Dendritic cell treated with granulocyte-macrophage colony-stimulating factor and Interleukin-4, amounts not matched to agents 40 ng/mL and 50 ng/mL, for 4 days (primary cell): ENCODE measurements around the gene RPS25.
"Not testable (repeated sequence)": the region's sequence is repeated elsewhere in the genome, so short reads cannot be mapped to it uniquely, and the experiment has no call there.

Source experiments
- H3K27ac Mint-ChIP-seq: one replicate; pipeline ENCODE4 v1.8.0; 2022; ENCODE audit warnings: mild to moderate bottlenecking, mixed read lengths
- H3K27me3 Mint-ChIP-seq: one replicate; pipeline ENCODE4 v1.8.0; 2022; ENCODE audit warnings: mild to moderate bottlenecking, mixed read lengths
- H3K36me3 Mint-ChIP-seq: one replicate; pipeline ENCODE4 v1.8.0; 2022; ENCODE audit warnings: low read depth, mixed read lengths
- H3K4me1 Mint-ChIP-seq: one replicate; pipeline ENCODE4 v1.8.0; 2022; ENCODE audit warnings: low read depth, mixed read lengths
- H3K4me3 Mint-ChIP-seq: one replicate; pipeline ENCODE4 v1.8.0; 2022; ENCODE audit warnings: mild to moderate bottlenecking, moderate library complexity, mixed read lengths
- H3K9me3 Mint-ChIP-seq: one replicate; pipeline ENCODE4 v1.8.0; 2022; ENCODE audit warnings: mixed read lengths
- intact Hi-C: fragments of 100-400 bp; cut with micrococcal nuclease; formaldehyde crosslinking; loops from one replicate; pipeline ENCODE4 v1.15.0; 2022

Gene RPS25

GRCh38 chr11:119016216-119017009 is 1.7 kb downstream of the RPS25 start:
- Mint-ChIP-seq H3K27ac (peak overlapping the region; percentile 99), H3K4me1 (peaks cover 25% of the 10 kb centered on the region), H3K4me3 (no peak overlapping the region), H3K9me3 (no peaks in the 10 kb centered on the region), H3K36me3 (peaks cover 93% of the 10 kb centered on the region), H3K27me3 (no peaks in the 10 kb centered on the region)
- intact Hi-C loops: no loop called here

- Mint-ChIP-seq H3K36me3 (peaks cover 93% of the 10 kb centered on the region), H3K27me3 (no peaks in the 10 kb centered on the region), H3K4me3 (no peak overlapping the region), H3K27ac (no peak overlapping the region), H3K9me3 (no peaks in the 10 kb centered on the region), H3K4me1 (peaks cover 20% of the 10 kb centered on the region)
- intact Hi-C loops: no loop called here
Observed at GRCh38 chr11:119015054-119015611, 3.0 kb downstream of the RPS25 start.

DNA sequence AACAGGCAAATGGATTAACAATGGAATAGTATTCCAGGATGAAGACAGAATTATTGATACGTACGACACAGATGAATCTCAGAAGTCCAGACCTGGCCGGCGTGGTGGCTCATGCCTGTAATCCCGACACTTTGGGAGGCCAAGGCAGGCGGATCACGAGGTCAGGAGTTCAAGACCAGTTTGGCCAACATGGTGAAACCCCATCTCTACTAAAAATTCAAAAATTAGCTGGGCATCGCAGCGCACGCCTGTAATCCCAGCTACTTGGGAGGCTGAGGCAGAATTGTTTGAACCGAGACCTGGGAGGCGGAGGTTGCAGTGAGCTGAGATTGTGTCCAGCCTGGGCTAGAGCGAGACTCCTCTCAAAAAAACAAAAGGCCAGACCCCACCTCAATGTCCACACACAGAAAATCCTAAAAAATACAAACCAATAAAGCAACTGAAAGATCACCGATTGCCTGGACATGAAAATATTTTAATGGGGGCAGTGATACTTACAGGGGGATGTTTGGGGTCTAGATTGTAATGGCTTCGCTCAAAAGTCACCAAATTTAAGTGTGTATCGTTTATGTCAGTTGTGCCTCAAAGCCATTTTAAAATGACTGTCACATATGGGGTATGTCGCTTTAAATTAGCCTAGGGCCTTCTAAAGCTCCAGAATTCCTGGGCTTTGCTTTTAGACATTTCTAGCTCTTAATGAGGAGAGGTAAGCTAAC is 3.8 kb downstream of the RPS25 start:
- Mint-ChIP-seq H3K27ac (no peak overlapping the region), H3K27me3 (no peaks in the 10 kb centered on the region)

DNA sequence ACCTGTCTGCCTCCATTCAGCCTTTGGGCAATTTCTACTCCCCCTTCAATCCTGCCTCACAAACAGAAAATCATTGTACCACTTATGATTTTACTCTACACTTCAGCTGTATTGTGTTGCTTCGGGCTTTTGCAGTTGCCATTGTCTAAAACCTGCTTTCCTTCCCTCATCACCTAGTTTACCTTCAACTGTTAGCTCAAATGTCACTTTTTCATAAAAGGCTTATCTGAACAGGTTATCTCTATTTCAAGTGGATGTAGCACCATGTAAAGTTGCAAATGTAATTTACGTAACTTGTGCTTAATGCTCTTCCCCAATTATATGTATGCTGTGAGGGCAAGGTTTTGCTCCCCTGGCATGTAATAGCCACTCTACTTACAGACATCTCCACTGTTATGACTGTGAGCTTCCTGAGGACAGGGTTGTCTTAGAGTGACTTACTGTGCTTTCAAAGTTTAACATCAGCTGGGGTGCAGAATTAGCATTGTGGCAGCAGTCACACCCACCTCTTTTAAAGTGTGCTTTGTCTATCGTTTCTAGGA is 5.4 kb downstream of the RPS25 start:
- Mint-ChIP-seq H3K27me3 (no peaks in the 10 kb centered on the region), H3K9me3 (no peaks in the 10 kb centered on the region), H3K4me1 (peaks cover 16% of the 10 kb centered on the region), H3K4me3 (no peak overlapping the region), H3K27ac (no peak overlapping the region), H3K36me3 (peaks cover 97% of the 10 kb centered on the region)
- intact Hi-C loops: no loop called here

More for the DNA sequence above, 3.8 kb downstream of the RPS25 start:
- H3K36me3 Mint-ChIP-seq: peaks cover 97% of the 10 kb centered on the region
- H3K9me3 Mint-ChIP-seq: no peaks in the 10 kb centered on the region
- peaks cover 16% of the 10 kb centered on the region for H3K4me1 Mint-ChIP-seq
- H3K4me3 Mint-ChIP-seq: no peak overlapping the region
- intact Hi-C loops: no loop called here

GRCh38 chr11:119011476-119012053 is 6.6 kb downstream of the RPS25 start:
- H3K27me3 Mint-ChIP-seq: no peaks in the 10 kb centered on the region
- no peaks in the 10 kb centered on the region for H3K9me3 Mint-ChIP-seq
- intact Hi-C loops: no loop called here
- H3K4me3 Mint-ChIP-seq: no peak overlapping the region
- H3K4me1 Mint-ChIP-seq: peaks cover 14% of the 10 kb centered on the region
- peaks cover 100% of the 10 kb centered on the region for H3K36me3 Mint-ChIP-seq
- H3K27ac Mint-ChIP-seq: no peak overlapping the region

- intact Hi-C loops: no loop called here
- Mint-ChIP-seq H3K27ac (no peak overlapping the region), H3K27me3 (no peaks in the 10 kb centered on the region)
Observed at GRCh38 chr11:119006656-119007055, 11.5 kb downstream of the RPS25 start.

DNA sequence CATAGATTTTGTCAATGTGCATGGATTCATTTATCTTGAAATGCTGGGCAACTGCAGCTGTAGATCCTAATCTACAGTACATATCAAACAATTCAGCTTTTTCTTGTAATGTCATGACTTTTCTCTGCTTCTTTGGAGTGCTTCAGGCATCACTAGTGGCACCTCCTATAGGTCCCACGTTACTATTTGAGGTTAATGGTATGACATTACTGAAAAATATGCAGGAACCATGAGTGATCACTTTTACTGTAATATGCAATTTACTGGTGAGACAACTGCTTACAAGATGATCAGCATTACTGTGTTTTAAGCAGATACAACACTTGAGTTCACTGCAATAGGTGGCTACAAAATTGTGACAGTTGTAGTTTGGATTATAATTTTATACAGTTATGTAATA is 17.2 kb downstream of the RPS25 start:
- peaks cover 36% of the 10 kb centered on the region for H3K4me1 Mint-ChIP-seq
- no peaks in the 10 kb centered on the region for H3K9me3 Mint-ChIP-seq
- H3K4me3 Mint-ChIP-seq: no peak overlapping the region
- no peaks in the 10 kb centered on the region for H3K27me3 Mint-ChIP-seq
- H3K27ac Mint-ChIP-seq: no peak overlapping the region
- H3K36me3 Mint-ChIP-seq: peaks cover 83% of the 10 kb centered on the region
- intact Hi-C loops: no loop called here

More at GRCh38 chr11:119006656-119007055, 11.5 kb downstream of the RPS25 start:
- peaks cover 100% of the 10 kb centered on the region for H3K36me3 Mint-ChIP-seq
- no peaks in the 10 kb centered on the region for H3K9me3 Mint-ChIP-seq
- no peaks in the 10 kb centered on the region for H3K4me1 Mint-ChIP-seq
- no peak overlapping the region for H3K4me3 Mint-ChIP-seq

GRCh38 chr11:118998822-118999221 is 19.3 kb downstream of the RPS25 start:
- peaks cover 36% of the 10 kb centered on the region for H3K4me1 Mint-ChIP-seq
- peak overlapping the region; percentile 100 for H3K4me3 Mint-ChIP-seq
- no peaks in the 10 kb centered on the region for H3K9me3 Mint-ChIP-seq
- intact Hi-C loops: loop anchor here (1.0 kb wide), 2 partner anchors 19 to 31 kb away; partner anchors contain the start of genes RPS25, SLC37A4 and TRAPPC4
- H3K36me3 Mint-ChIP-seq: peaks cover 62% of the 10 kb centered on the region
- peak overlapping the region; percentile 98 for H3K27ac Mint-ChIP-seq
- no peaks in the 10 kb centered on the region for H3K27me3 Mint-ChIP-seq

- peak overlapping the region; percentile 98 for H3K27ac Mint-ChIP-seq
Observed at GRCh38 chr11:118998388-118998717, 19.8 kb downstream of the RPS25 start.

GRCh38 chr11:118997627-118998387 is 20.3 kb downstream of the RPS25 start, which contains the start of gene CENATAC:
Gene CENATAC, plus strand, starts transcription at chr11:118998138. Its CDS starts 60 bp downstream, at chr11:118998198.
- Mint-ChIP-seq H3K36me3 (peaks cover 52% of the 10 kb centered on the region), H3K4me1 (peaks cover 36% of the 10 kb centered on the region), H3K9me3 (no peaks in the 10 kb centered on the region), H3K27me3 (no peaks in the 10 kb centered on the region), H3K27ac (peak within 1 kb of the TSS; percentile 98), H3K4me3 (peak within 1 kb of the TSS; percentile 100)
- intact Hi-C loops: loop anchor here (1.0 to 2.0 kb wide), 3 partner anchors 20 to 59 kb away; partner anchors contain the start of genes HYOU1, RPS25, SLC37A4 and TRAPPC4

More at GRCh38 chr11:118998388-118998717, 19.8 kb downstream of the RPS25 start:
- Mint-ChIP-seq H3K36me3 (peaks cover 57% of the 10 kb centered on the region), H3K4me3 (peak overlapping the region; percentile 100), H3K4me1 (peaks cover 36% of the 10 kb centered on the region), H3K27me3 (no peaks in the 10 kb centered on the region), H3K9me3 (no peaks in the 10 kb centered on the region)
- intact Hi-C loops: loop anchor here (1.0 kb wide), 2 partner anchors 20 to 32 kb away; partner anchors contain the start of genes RPS25, SLC37A4 and TRAPPC4

DNA sequence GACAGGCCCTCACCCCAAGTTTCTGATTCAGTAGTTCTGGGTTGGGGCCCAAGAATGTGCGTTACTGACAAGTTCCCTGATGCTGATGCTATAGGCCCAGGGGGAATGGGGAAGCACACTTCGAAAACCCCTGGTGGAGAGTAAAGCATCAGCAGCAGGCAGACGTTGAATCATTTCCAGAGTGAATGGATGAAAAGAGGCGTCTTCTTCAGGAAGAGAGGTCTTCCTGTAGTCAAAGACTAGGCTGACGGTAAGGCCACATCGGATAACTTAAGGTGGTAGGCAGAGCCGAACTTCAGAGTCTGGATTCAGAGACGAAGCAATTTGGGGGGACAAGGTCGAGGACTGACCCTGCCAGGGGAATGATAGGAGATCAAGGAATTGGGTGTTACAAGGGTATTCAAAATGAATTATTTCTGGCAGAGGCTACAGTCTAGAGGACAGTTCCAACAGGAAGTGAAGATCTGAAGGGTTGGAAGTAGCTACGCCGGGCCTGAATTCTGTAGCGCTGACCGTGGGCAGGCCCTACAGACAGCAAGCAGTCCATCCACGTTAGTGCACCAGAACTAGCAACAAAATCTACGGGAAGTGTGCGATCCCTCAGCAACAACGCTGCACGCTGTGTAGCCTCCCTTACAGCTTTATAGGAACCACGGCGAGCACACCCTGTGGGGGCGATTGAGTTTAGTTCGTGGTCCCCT is 21.1 kb downstream of the RPS25 start:
- H3K27ac Mint-ChIP-seq: peak overlapping the region; percentile 98
- intact Hi-C loops: loop anchor here (2.0 kb wide), 1 partner anchor 60 kb away; the partner anchor contains the start of gene HYOU1
- peak overlapping the region; percentile 100 for H3K4me3 Mint-ChIP-seq
- H3K36me3 Mint-ChIP-seq: peaks cover 46% of the 10 kb centered on the region
- H3K4me1 Mint-ChIP-seq: peaks cover 36% of the 10 kb centered on the region
- H3K27me3 Mint-ChIP-seq: no peaks in the 10 kb centered on the region
- H3K9me3 Mint-ChIP-seq: no peaks in the 10 kb centered on the region

DNA sequence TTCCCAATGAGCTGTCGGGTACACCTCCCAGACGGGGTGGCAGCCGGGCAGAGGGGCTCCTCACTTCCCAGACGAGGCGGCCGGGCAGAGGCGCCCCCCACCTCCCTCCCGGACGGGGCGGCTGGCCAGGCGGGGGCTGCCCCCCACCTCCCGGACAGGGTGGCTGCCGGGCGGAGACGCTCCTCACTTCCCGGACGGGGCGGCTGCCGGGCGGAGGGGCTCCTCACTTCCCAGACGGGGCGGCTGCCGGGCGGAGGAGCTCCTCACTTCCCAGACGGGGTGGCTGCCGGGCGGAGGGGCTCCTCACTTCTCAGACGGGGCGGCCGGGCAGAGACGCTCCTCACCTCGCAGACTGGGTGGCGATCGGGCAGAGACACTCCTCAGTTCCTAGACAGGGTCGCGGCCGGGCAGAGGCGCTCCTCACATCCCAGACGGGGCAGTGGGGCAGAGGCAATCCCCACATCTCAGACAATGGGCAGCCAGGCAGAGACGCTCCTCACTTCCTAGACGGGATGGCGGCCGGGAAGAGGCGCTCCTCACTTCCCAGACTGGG is 26.6 kb downstream of the RPS25 start:
- H3K4me1 Mint-ChIP-seq, H3K27me3 Mint-ChIP-seq, H3K27ac Mint-ChIP-seq, H3K4me3 Mint-ChIP-seq, intact Hi-C loops, H3K36me3 Mint-ChIP-seq, H3K9me3 Mint-ChIP-seq: not testable (repeated sequence)
